HepG2 (cell line): ENCODE data around the gene ATP4A. TPM values are rescaled to one million over a fixed set of nuclear protein-coding genes. Genes with fewer than 3 reads are reported as not detected.

Experiments used
- ATAC-seq: fragments of 200-7000 bp; cut with Tn5 transposase; 3 replicates; pipeline ENCODE4 v1.9.1; 2020; ENCODE audit warnings: mild to moderate bottlenecking, moderate library complexity
- BruUV-seq: library from RNA; stranded (reverse); fragments of 400-500 nt; replicated peaks from 2 replicates; lab custom pipeline; 2021; lab: Mats Ljungman, UMichigan
- CTCF ChIA-PET: fragments of 300-600 bp; formaldehyde crosslinking; extraction: SDS; loops from one replicate; lab custom pipeline; 2021; ENCODE audit warnings: low total read pairs, inconsistent platforms, low intra/inter-chr PET ratio; lab: Yijun Ruan, JAX
- POLR2A ChIA-PET: fragments of 350-600 bp; sonication (Branson Sonifier 250); formaldehyde crosslinking; loops from one replicate; lab custom pipeline; 2020; ENCODE audit warnings: antibody characterized with exemption, inconsistent platforms; lab: Yijun Ruan, JAX
- DNase-seq: peaks from one replicate; pipeline ENCODE4 v3.0.0-alpha.2; 2015; ENCODE audit warnings: low spot score
- FAIRE-seq: peaks from 3 replicates; lab custom pipeline; 2011; peaks lifted over from hg19 to GRCh38; lab: Jason Lieb, UNC
- H2AFZ ChIP-seq: one replicate; pipeline ENCODE4 v1.6.1; 2011; ENCODE audit warnings: low read length, inconsistent platforms
- H3K27ac ChIP-seq: fragments of 300-600 bp; 3 replicates; pipeline ENCODE4 v1.8.0; 2011; ENCODE audit warnings: mixed run types, mild to moderate bottlenecking, mixed read lengths, low read length, inconsistent platforms; ENCODE audit not compliant: insufficient read depth; ENCODE audit errors: extremely low read length
- H3K27me3 ChIP-seq, 2 experiments: fragments of 200-600 bp in 1 of 2; 2 replicates in 1 of 2; 3 replicates in 1 of 2; pipeline versions ENCODE4 v1.6.0 to v1.8.0; 2011; ENCODE audit warnings: low read length in 2 of 2, mild to moderate bottlenecking in 2 of 2, moderate library complexity in 2 of 2, inconsistent platforms in 1 of 2; ENCODE audit not compliant: insufficient read depth in 2 of 2, control insufficient read depth in 1 of 2
- H3K36me3 ChIP-seq, 2 experiments: fragments of 200-600 bp in 1 of 2; replicated peaks in 1 of 2; 2 replicates in 1 of 2; 3 replicates in 1 of 2; pipeline versions ENCODE4 v1.5.1 to v1.8.0; 2011; ENCODE audit warnings: low read length in 2 of 2, inconsistent platforms in 1 of 2; ENCODE audit not compliant: insufficient read depth in 2 of 2, control insufficient read depth in 1 of 2
- H3K4me1 ChIP-seq: 2 replicates; pipeline ENCODE4 v1.5.1; 2012; ENCODE audit warnings: low read length, inconsistent platforms; ENCODE audit not compliant: insufficient read depth
- H3K4me2 ChIP-seq: 2 replicates; pipeline ENCODE4 v1.6.0; 2011; ENCODE audit warnings: low read depth, low read length, inconsistent platforms
- H3K4me3 ChIP-seq, 3 experiments: fragments of 200-600 bp in 1 of 3; sonication (generic), shearing (Covaris generic) in 1 of 3; replicated peaks in 1 of 3; 2 replicates each; pipeline ENCODE4 v1.5.1; 2011 to 2016; ENCODE audit warnings: low read length in 3 of 3, inconsistent platforms in 2 of 3, low read depth in 2 of 3, mild to moderate bottlenecking in 2 of 3, control low read depth in 1 of 3, mixed read lengths in 1 of 3; ENCODE audit not compliant: insufficient read depth in 1 of 3
- H3K79me2 ChIP-seq: one replicate; pipeline ENCODE4 v1.6.1; 2011; ENCODE audit warnings: low read length, inconsistent platforms; ENCODE audit not compliant: insufficient read depth
- H3K9ac ChIP-seq: 2 replicates; pipeline ENCODE4 v1.6.0; 2011; ENCODE audit warnings: mild to moderate bottlenecking, low read depth, low read length, inconsistent platforms; ENCODE audit not compliant: insufficient read depth
- H3K9me3 ChIP-seq: 2 replicates; pipeline ENCODE4 v1.5.1; 2012; ENCODE audit warnings: mild to moderate bottlenecking, low read length
- H4K20me1 ChIP-seq: 2 replicates; pipeline ENCODE4 v1.6.0; 2011; ENCODE audit warnings: inconsistent platforms, mild to moderate bottlenecking, low read length, moderate library complexity; ENCODE audit not compliant: insufficient read depth
- ADNP ChIP-seq: sonication (generic); formaldehyde crosslinking; IDR thresholded peaks from 2 replicates; pipeline ENCODE4 v1.4.0; 2020; ENCODE audit warnings: missing genetic modification reagents
- CREM ChIP-seq, 2 experiments: sonication (generic) in 1 of 2; formaldehyde crosslinking in 1 of 2; IDR thresholded peaks; 2 replicates each; pipeline versions ENCODE4 v1.4.0 to v1.6.1; 2016 to 2020; ENCODE audit warnings: antibody characterized with exemption in 1 of 2, mild to moderate bottlenecking in 1 of 2, missing genetic modification reagents in 1 of 2
- FOXA1 ChIP-seq, 2 experiments: fragments of 450-650 bp in 1 of 2; sonication (generic) in 1 of 2; formaldehyde crosslinking in 1 of 2; IDR thresholded peaks; 2 replicates each; pipeline versions ENCODE4 v1.4.0 to v1.6.1; 2016 to 2020; ENCODE audit warnings: missing genetic modification reagents in 1 of 2
- HNRNPK ChIP-seq: fragments of 200-400 bp; formaldehyde crosslinking; IDR thresholded peaks from 2 replicates; pipeline ENCODE4 v1.6.1; 2018; ENCODE audit warnings: low read length, low read depth, moderate library complexity, mild to moderate bottlenecking; ENCODE audit not compliant: poor library complexity, severe bottlenecking
- NFIB ChIP-seq: sonication (generic); formaldehyde crosslinking; IDR thresholded peaks from 2 replicates; pipeline ENCODE4 v1.9.0; 2021; ENCODE audit warnings: missing genetic modification reagents, mild to moderate bottlenecking, borderline replicate concordance
- ZNF367 ChIP-seq: sonication (generic); formaldehyde crosslinking; IDR thresholded peaks from 2 replicates; pipeline ENCODE4 v1.4.0; 2020; ENCODE audit warnings: missing genetic modification reagents, borderline replicate concordance
- ZNF549 ChIP-seq: sonication (generic); formaldehyde crosslinking; IDR thresholded peaks from 2 replicates; pipeline ENCODE4 v1.5.0; 2020; ENCODE audit warnings: missing genetic modification reagents
- ZNF567 ChIP-seq: sonication (generic); formaldehyde crosslinking; IDR thresholded peaks from 2 replicates; pipeline ENCODE4 v1.8.1; 2023; ENCODE audit warnings: mild to moderate bottlenecking, missing genetic modification reagents, borderline replicate concordance
- WGBS: methylation state at CpG from one replicate; pipeline ENCODE4 v1.1.6; 2017; ENCODE audit warnings: low lambda C conversion rate; 5-methylcytosine and 5-hydroxymethylcytosine counted together
- in situ Hi-C: cut with HindIII; loops from 2 replicates; pipeline ENCODE4 v1.10.0; 2017; ENCODE audit warnings: low pct_unique_long_range_greater_than_20kb; ENCODE audit not compliant: extremely low pct_ligation_motif_present
- intact Hi-C: fragments of 100-400 bp; cut with micrococcal nuclease; formaldehyde crosslinking; loops from one replicate; pipeline ENCODE4 v1.10.0; 2022; ENCODE audit not compliant: unreplicated experiment
- polyA plus RNA-seq, 8 experiments: library from polyadenylated mRNA; depleted of rRNA in 3 of 8; stranded (reverse) in 7 of 8; unstranded in 1 of 8; fragments of >200 nt; fragmentation: Illumina TruSeq in 4 of 8; extraction: Trizol in 4 of 8; gene quantifications; 2 replicates each; pipeline versions ENCODE4 v1.2.1 to v1.2.3, GENCODE V29; 2011 to 2016; ENCODE audit warnings: low read depth in 4 of 8, missing spikeins in 1 of 8, mixed read lengths in 1 of 8; ENCODE audit not compliant: insufficient read depth in 1 of 8
- total RNA-seq, 5 experiments: library from RNA; depleted of rRNA; stranded (reverse); fragments of >200 nt; fragmentation: Illumina TruSeq; extraction: Trizol; gene quantifications; 2 replicates each; pipeline ENCODE4 v1.2.3, GENCODE V29; 2016; ENCODE audit warnings: low read depth in 1 of 5
- TF ChIP-seq, protein P1 (sequence below): sonication (generic); formaldehyde crosslinking; IDR thresholded peaks from 2 replicates; pipeline ENCODE4 v1.5.0; 2020; ENCODE audit warnings: missing genetic modification reagents
- TF ChIP-seq, protein P2 (sequence below): sonication (generic); formaldehyde crosslinking; IDR thresholded peaks from 2 replicates; pipeline ENCODE4 v1.4.0; 2020; ENCODE audit warnings: missing genetic modification reagents
- TF ChIP-seq, protein P3 (sequence below): sonication (generic); formaldehyde crosslinking; IDR thresholded peaks from 2 replicates; pipeline ENCODE4 v1.4.0; 2020; ENCODE audit warnings: missing genetic modification reagents
- TF ChIP-seq, protein P4 (sequence below): sonication (generic); formaldehyde crosslinking; IDR thresholded peaks from 2 replicates; pipeline ENCODE4 v1.8.1; 2022; ENCODE audit warnings: mild to moderate bottlenecking, missing genetic modification reagents

Gene ATP4A
- total and polyA plus RNA-seq, 2 of the 13 experiments (the other 11 are each of a cell fraction or from before 2014, with no cell fraction given), result 0.08 to 0.11 TPM

DNA sequence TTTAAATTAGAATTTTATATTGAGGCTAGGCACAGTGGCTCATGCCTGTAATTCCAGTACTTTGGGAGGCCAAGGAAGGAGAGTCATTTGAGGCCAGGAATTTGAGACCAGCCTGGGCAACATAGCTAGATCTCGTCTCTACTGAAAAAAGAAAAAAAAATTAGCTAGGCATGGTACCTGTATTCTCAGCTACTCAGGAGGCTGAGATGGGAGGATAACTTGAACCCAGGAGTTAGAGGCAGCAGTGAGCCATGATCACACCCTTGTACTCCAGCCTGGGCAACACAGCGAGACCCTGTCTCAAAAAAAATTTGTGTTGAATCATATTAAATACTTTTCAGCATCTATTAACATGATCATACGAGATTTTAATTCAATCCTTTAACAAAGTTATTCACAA is 27.4 kb upstream of the ATP4A start:
- ATAC-seq (no peak), FAIRE-seq (no peak), DNase-seq (no peak)
- BruUV-seq, result no TSS peak
- Histone ChIP-seq H2AFZ (no peak overlapping the region), H3K9ac (no peak overlapping the region), H3K4me3 (no peak overlapping the region), H3K4me1 (peaks cover 9% of the 10 kb centered on the region; the same call in 1 of the 2 replicates), H3K9me3 (no peaks in the 10 kb centered on the region), H3K4me2 (no peak overlapping the region), H3K79me2 (no peaks in the 10 kb centered on the region), H3K27ac (no peak overlapping the region), H3K27me3 (peaks cover under 1 to 1% of the 10 kb centered on the region in 2 experiments; a peak in 1 of 5 replicates), H4K20me1 (no peaks in the 10 kb centered on the region), H3K36me3 (no peaks in the 10 kb centered on the region)
- CTCF ChIA-PET, result interaction anchor here (2.6 kb wide), 1 partner anchor 42 kb away, joined by 14 read pairs; no protein-coding TSS in a partner anchor
- POLR2A ChIA-PET, result interaction anchor here (0.7 kb wide), 1 partner anchor 111 kb away, joined by 3 read pairs; no protein-coding TSS in a partner anchor
- intact Hi-C loops (loop anchor here (5.0 kb wide), 1 partner anchor 34 kb away; no protein-coding TSS in a partner anchor), in situ Hi-C loops (loop anchor here (5.0 kb wide), 1 partner anchor 34 kb away; no protein-coding TSS in a partner anchor)
- TF ChIP-seq ZNF567 (CRISPR knock-in tag) (no peak), FOXA1 (IDR thresholded peaks at IDR 0.05) (no peak), FOXA1 (CRISPR knock-in tag; IDR thresholded peaks at IDR 0.05) (no peak), CREM (IDR thresholded peaks at IDR 0.05) (no peak), CREM (CRISPR knock-in tag; IDR thresholded peaks at IDR 0.05) (no peak), HNRNPK (no peak), ADNP (CRISPR knock-in tag) (no peak)
- TF ChIP-seq, protein P1, sequence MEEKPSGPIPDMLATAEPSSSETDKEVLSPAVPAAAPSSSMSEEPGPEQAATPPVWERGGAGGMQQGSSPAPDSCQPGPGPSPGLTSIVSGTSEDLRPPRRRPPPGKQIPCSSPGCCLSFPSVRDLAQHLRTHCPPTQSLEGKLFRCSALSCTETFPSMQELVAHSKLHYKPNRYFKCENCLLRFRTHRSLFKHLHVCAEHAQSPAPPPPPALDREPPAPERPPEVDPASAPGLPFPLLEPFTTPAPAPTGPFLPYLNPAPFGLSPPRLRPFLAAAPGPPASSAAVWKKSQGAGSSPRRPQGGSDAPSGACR (CRISPR knock-in tag), result no peak
- 78% methylated on average over 3 of the region's 3 CpGs for WGBS

DNA sequence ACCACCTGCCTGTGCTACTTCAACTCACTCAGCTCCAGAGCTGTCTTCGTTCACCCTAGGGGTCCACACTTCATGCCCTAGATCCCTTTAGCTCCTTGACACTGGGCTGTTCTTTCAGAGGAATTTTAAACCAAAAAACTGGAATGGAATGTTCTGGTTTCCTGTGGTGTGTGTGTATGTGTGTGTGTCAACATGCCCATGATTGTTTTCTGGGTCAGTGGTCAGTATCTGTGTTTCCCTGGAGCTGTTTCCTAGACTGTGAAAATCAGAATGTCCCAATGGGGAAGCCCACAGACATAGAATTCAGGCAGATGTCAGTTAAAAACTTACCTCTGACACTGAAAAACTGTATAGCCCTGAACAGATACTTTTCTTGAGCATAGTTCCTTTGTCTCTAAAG is 23.9 kb upstream of the ATP4A start:
- no peak for DNase-seq
- Histone ChIP-seq H4K20me1 (no peaks in the 10 kb centered on the region), H3K36me3 (no peaks in the 10 kb centered on the region), H3K27ac (no peak overlapping the region), H3K9ac (no peak overlapping the region), H3K4me2 (no peak overlapping the region), H2AFZ (no peak overlapping the region), H3K9me3 (no peaks in the 10 kb centered on the region), H3K79me2 (no peaks in the 10 kb centered on the region), H3K4me3 (no peak overlapping the region), H3K4me1 (no peaks in the 10 kb centered on the region), H3K27me3 (peaks cover 1 to 9% of the 10 kb centered on the region in 2 experiments; a peak in 4 of 5 replicates)
- FAIRE-seq, result no peak
- ChIA-PET CTCF (no interaction called here), POLR2A (no interaction called here)
- in situ Hi-C loops, result no loop called here
- no peak for ATAC-seq
- intact Hi-C loops, result no loop called here
- 0% methylated on average over 1 of the region's 1 CpG for WGBS
- no TSS peak for BruUV-seq
- TF ChIP-seq, protein P2, sequence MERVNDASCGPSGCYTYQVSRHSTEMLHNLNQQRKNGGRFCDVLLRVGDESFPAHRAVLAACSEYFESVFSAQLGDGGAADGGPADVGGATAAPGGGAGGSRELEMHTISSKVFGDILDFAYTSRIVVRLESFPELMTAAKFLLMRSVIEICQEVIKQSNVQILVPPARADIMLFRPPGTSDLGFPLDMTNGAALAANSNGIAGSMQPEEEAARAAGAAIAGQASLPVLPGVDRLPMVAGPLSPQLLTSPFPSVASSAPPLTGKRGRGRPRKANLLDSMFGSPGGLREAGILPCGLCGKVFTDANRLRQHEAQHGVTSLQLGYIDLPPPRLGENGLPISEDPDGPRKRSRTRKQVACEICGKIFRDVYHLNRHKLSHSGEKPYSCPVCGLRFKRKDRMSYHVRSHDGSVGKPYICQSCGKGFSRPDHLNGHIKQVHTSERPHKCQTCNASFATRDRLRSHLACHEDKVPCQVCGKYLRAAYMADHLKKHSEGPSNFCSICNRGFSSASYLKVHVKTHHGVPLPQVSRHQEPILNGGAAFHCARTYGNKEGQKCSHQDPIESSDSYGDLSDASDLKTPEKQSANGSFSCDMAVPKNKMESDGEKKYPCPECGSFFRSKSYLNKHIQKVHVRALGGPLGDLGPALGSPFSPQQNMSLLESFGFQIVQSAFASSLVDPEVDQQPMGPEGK (CRISPR knock-in tag), result no peak
- TF ChIP-seq NFIB (CRISPR knock-in tag) (no peak), ZNF549 (no peak), ZNF367 (no peak)
- TF ChIP-seq, protein P3, sequence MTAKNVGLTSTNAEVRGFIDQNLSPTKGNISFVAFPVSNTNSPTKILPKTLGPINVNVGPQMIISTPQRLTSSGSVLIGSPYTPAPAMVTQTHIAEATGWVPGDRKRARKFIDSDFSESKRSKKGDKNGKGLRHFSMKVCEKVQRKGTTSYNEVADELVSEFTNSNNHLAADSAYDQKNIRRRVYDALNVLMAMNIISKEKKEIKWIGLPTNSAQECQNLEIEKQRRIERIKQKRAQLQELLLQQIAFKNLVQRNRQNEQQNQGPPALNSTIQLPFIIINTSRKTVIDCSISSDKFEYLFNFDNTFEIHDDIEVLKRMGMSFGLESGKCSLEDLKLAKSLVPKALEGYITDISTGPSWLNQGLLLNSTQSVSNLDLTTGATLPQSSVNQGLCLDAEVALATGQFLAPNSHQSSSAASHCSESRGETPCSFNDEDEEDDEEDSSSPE (CRISPR knock-in tag), result no peak
- TF ChIP-seq, protein P4, sequence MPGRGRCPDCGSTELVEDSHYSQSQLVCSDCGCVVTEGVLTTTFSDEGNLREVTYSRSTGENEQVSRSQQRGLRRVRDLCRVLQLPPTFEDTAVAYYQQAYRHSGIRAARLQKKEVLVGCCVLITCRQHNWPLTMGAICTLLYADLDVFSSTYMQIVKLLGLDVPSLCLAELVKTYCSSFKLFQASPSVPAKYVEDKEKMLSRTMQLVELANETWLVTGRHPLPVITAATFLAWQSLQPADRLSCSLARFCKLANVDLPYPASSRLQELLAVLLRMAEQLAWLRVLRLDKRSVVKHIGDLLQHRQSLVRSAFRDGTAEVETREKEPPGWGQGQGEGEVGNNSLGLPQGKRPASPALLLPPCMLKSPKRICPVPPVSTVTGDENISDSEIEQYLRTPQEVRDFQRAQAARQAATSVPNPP, result no peak
